DOHH2 (cell line): ENCODE data around the gene TPCN1.

Experiments
- H3F3A ChIP-seq: fragments of 200-600 bp; sonication (generic), shearing (Covaris generic); 2 replicates; pipeline ENCODE4 v1.6.0; 2016; ENCODE audit warnings: antibody characterized with exemption, mild to moderate bottlenecking; ENCODE audit not compliant: control insufficient read depth, insufficient read depth
- H3K27ac ChIP-seq: fragments of 200-600 bp; sonication (generic); 2 replicates; pipeline ENCODE4 v1.5.1; 2014; ENCODE audit warnings: low read depth, mild to moderate bottlenecking, low read length, moderate library complexity
- H3K27me3 ChIP-seq: fragments of 200-600 bp; sonication (generic); 2 replicates; pipeline ENCODE4 v1.6.1; 2014; ENCODE audit warnings: mild to moderate bottlenecking, low read length, mixed read lengths; ENCODE audit not compliant: control insufficient read depth
- H3K36me3 ChIP-seq: fragments of 200-600 bp; sonication (generic); 2 replicates; pipeline ENCODE4 v1.6.1; 2014; ENCODE audit warnings: mild to moderate bottlenecking, low read length, moderate library complexity, mixed read lengths; ENCODE audit not compliant: control insufficient read depth
- H3K4me1 ChIP-seq: fragments of 200-600 bp; sonication (generic); 2 replicates; pipeline ENCODE4 v1.6.1; 2014; ENCODE audit warnings: mild to moderate bottlenecking, low read length, mixed read lengths; ENCODE audit not compliant: control insufficient read depth
- H3K4me2 ChIP-seq: fragments of 200-600 bp; sonication (generic); 2 replicates; pipeline ENCODE4 v1.6.0; 2014; ENCODE audit warnings: mild to moderate bottlenecking, low read length, moderate library complexity
- H3K4me3 ChIP-seq: fragments of 200-600 bp; sonication (generic); 2 replicates; pipeline ENCODE4 v1.5.1; 2014; ENCODE audit warnings: mild to moderate bottlenecking, low read length, mixed read lengths
- H3K79me2 ChIP-seq: fragments of 200-600 bp; sonication (generic); 2 replicates; pipeline ENCODE4 v1.6.1; 2014; ENCODE audit warnings: mild to moderate bottlenecking, low read length, mixed read lengths; ENCODE audit not compliant: control insufficient read depth
- H3K9me2 ChIP-seq: fragments of 200-600 bp; sonication (generic); replicated peaks from 2 replicates; pipeline ENCODE4 v1.6.1; 2014; ENCODE audit warnings: mild to moderate bottlenecking, low read length, mixed read lengths; ENCODE audit not compliant: control insufficient read depth
- H3K9me3 ChIP-seq: fragments of 200-600 bp; sonication (generic); 2 replicates; pipeline ENCODE4 v1.6.1; 2014; ENCODE audit warnings: antibody characterized with exemption, low read length, mixed read lengths; ENCODE audit not compliant: control insufficient read depth, insufficient read depth
- H4K20me1 ChIP-seq: fragments of 200-600 bp; sonication (generic); 2 replicates; pipeline ENCODE4 v1.6.0; 2014; ENCODE audit warnings: low read depth, mild to moderate bottlenecking, antibody characterized with exemption, low read length, moderate library complexity; ENCODE audit not compliant: control insufficient read depth, insufficient read depth
- EZH2phosphoT487 ChIP-seq: fragments of 200-600 bp; sonication (generic); IDR thresholded peaks from 2 replicates; pipeline ENCODE4 v1.6.1; 2017; ENCODE audit warnings: borderline replicate concordance, mild to moderate bottlenecking, antibody characterized with exemption, low read length, moderate library complexity, mixed read lengths
- TF ChIP-seq, protein P1 (sequence below): fragments of 200-600 bp; sonication (generic); IDR thresholded peaks from one replicate; pipeline ENCODE4 v1.5.1; 2014; ENCODE audit warnings: antibody characterized with exemption, mild to moderate bottlenecking, low read depth, low read length; ENCODE audit not compliant: poor library complexity, severe bottlenecking

TPCN1 gene

DNA sequence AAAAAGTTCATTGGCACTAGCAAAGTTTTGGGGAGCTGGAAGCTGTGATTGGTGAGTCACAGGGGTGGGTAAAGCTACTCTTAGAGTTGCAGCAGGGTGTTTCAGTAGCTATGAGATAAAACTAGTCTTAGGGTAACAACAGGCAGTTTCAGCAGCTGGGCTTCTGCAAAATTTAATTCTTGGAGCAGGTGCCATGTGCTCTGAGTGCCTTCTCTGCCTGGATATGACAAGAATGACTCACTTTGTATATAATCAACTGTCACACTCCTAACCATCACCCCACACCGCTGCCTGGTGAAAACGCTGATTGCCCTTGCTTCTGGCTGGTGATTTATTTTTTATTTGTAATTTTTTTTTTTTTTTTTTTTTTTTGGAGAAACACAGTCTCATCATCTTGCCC, 126.6 kb downstream of the TPCN1 start:
- TF ChIP-seq, protein P1, sequence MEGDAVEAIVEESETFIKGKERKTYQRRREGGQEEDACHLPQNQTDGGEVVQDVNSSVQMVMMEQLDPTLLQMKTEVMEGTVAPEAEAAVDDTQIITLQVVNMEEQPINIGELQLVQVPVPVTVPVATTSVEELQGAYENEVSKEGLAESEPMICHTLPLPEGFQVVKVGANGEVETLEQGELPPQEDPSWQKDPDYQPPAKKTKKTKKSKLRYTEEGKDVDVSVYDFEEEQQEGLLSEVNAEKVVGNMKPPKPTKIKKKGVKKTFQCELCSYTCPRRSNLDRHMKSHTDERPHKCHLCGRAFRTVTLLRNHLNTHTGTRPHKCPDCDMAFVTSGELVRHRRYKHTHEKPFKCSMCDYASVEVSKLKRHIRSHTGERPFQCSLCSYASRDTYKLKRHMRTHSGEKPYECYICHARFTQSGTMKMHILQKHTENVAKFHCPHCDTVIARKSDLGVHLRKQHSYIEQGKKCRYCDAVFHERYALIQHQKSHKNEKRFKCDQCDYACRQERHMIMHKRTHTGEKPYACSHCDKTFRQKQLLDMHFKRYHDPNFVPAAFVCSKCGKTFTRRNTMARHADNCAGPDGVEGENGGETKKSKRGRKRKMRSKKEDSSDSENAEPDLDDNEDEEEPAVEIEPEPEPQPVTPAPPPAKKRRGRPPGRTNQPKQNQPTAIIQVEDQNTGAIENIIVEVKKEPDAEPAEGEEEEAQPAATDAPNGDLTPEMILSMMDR, result no peak
- no peak for TF ChIP-seq EZH2phosphoT487
- Histone ChIP-seq H4K20me1 (no peaks in the 10 kb centered on the region), H3K4me3 (no peak overlapping the region), H3K4me1 (no peaks in the 10 kb centered on the region), H3K27ac (no peak overlapping the region), H3F3A (no peaks in the 10 kb centered on the region), H3K4me2 (no peak overlapping the region), H3K36me3 (no peaks in the 10 kb centered on the region), H3K27me3 (peaks cover 16% of the 10 kb centered on the region; the same call in 1 of the 2 replicates), H3K79me2 (no peaks in the 10 kb centered on the region), H3K9me2 (no peaks in the 10 kb centered on the region), H3K9me3 (no peaks in the 10 kb centered on the region)
